ENCODE results near the gene PRF1. TPM values are rescaled to one million over a fixed set of nuclear protein-coding genes. Genes with fewer than 3 reads are reported as not detected.

PRF1 gene
- polyA plus RNA-seq, 1 donor: 2.0 TPM

DNA sequence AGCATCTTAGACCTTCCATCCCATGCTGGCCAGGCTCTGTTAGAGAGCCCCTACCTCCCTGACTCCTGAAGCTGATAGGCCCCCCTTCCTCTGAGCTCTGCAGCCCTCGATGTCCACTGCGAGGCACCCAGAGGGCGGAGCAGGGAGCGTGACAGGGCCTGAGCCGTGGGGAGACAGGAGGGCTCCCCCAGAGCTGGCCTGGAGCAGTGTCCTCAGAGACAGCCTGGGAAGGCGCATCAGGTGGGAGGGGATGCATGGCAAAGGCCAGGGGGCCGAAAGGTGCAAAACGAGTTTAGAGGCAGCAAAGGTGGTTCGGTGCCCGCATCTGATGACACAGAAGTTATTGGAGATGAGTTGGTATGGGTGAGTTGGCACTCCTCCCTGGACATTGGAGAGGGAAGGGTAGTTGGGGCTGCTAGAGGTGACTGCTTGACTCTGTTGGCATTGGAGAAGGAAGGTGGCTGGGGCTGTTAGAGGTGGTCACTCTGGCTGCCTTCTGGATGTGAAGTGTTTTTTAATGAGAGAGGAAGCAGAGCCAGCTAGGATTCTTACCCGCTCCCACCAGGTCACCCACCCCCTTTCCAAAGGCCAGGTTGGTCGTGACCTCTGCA is 53.1 kb downstream of the PRF1 start:
- no peaks in the 10 kb centered on the region for H3K4me1 ChIP-seq (ENCODE audit: control insufficient read depth, insufficient read depth, low read length)
- WGBS (ENCODE audit: insufficient coverage, low lambda C conversion rate): 100% methylated on average over 3 of the region's 12 CpGs
- no peak for DNase-seq
- no peaks in the 10 kb centered on the region for H3K36me3 ChIP-seq (ENCODE audit: control insufficient read depth, insufficient read depth, low read length)
- H3K4me3 ChIP-seq (ENCODE audit: low read length): no peak overlapping the region
- H3K27ac ChIP-seq (ENCODE audit: low read length): no peak overlapping the region
- no peaks in the 10 kb centered on the region for H3K27me3 ChIP-seq (ENCODE audit: control insufficient read depth, insufficient read depth, low read length)
- H3K9me3 ChIP-seq (ENCODE audit: control insufficient read depth, low read depth, low read length): no peaks in the 10 kb centered on the region

Other genes starting within 250 kb of the PRF1 start
- gene LRRC20, start 220.1 kb downstream of the PRF1 start, polyA plus RNA-seq: 6.3 TPM
- gene EIF4EBP2, start 198.6 kb downstream of the PRF1 start, polyA plus RNA-seq: 64.1 TPM
- gene NODAL, start 161.1 kb downstream of the PRF1 start, polyA plus RNA-seq: 0.33 TPM
- gene PALD1, start 124.0 kb downstream of the PRF1 start, polyA plus RNA-seq: 6.1 TPM
- 7.2 TPM for gene ADAMTS14, start 69.8 kb upstream of the PRF1 start, polyA plus RNA-seq
- 0.16 TPM for gene TBATA, start 182.6 kb upstream of the PRF1 start, polyA plus RNA-seq
- gene SGPL1, start 213.2 kb upstream of the PRF1 start, polyA plus RNA-seq: 49.0 TPM